Left lung (tissue), 10 donors: Measurements from ENCODE around the gene CNTN4. TPM values are rescaled to one million over a fixed set of nuclear protein-coding genes. Genes with fewer than 3 reads are reported as not detected.

Experiments
- ATAC-seq: fragments of 200-7000 bp; cut with Tn5 transposase; one replicate; pipeline ENCODE4 v1.9.1; 2020; ENCODE audit warnings: moderate library complexity
- DNase-seq, 4 donors: peaks; one replicate each; pipeline ENCODE4 v3.0.0-alpha.2; 2013 to 2020
- H3K27ac ChIP-seq, 2 donors: fragments of 200-600 bp; sonication (generic) in 1 of 2; one replicate each; pipeline versions ENCODE4 v1.5.0 to v1.8.0; 2020 to 2021
- H3K27me3 ChIP-seq, 2 donors: fragments of 200-600 bp; sonication (generic) in 1 of 2; one replicate each; pipeline versions ENCODE4 v1.5.0 to v1.8.0; 2020 to 2021
- H3K36me3 ChIP-seq, 2 donors: fragments of 200-600 bp; sonication (generic) in 1 of 2; one replicate each; pipeline versions ENCODE4 v1.5.0 to v1.8.0; 2020 to 2021
- H3K4me1 ChIP-seq, 2 donors: fragments of 200-600 bp; one replicate each; pipeline ENCODE4 v1.8.0; 2021
- H3K4me3 ChIP-seq, 2 donors: fragments of 200-600 bp; sonication (generic) in 1 of 2; one replicate each; pipeline versions ENCODE4 v1.5.0 to v1.8.0; 2020 to 2021; ENCODE audit warnings: mild to moderate bottlenecking in 1 of 2
- H3K9me3 ChIP-seq, 2 donors: fragments of 200-600 bp; sonication (generic) in 1 of 2; one replicate each; pipeline versions ENCODE4 v1.5.0 to v1.8.0; 2020 to 2021
- CTCF ChIP-seq, 2 donors: fragments of 200-600 bp; sonication (generic) in 1 of 2; IDR thresholded peaks; one replicate each; pipeline versions ENCODE4 v1.5.0 to v1.8.0; 2021; ENCODE audit warnings: antibody characterized with exemption in 2 of 2
- intact Hi-C, 2 donors: fragments of 100-400 bp; cut with DNase I; formaldehyde crosslinking; loops; one replicate each; pipeline versions ENCODE4 v1.11.2 to v1.14.2; 2022
- polyA plus RNA-seq, 6 donors: library from polyadenylated mRNA; unstranded; fragments of 120-200 nt; gene quantifications; one replicate each; pipeline ENCODE4 v1.2.1, GENCODE V29; 2013; ENCODE audit not compliant: insufficient read length in 6 of 6
- total RNA-seq, 2 donors: library from RNA; stranded (reverse); fragmentation: NEBNext Ultra II Directional; extraction: Animal tissue kit (Norgen Biotek cat#: 25700); gene quantifications; one replicate each; pipeline ENCODE4 v1.2.1, GENCODE V29; 2021
- donor health status: DM: no; HTN: yes; CAD: no.
- donor health status: DM: no; HTN: no; CAD: no.

The CNTN4 gene
- total and polyA plus RNA-seq, 8 donors, result 5.9 to 10.4 (median 8.2) TPM

GRCh38 chr3:2246873-2247648 is 148.4 kb downstream of the CNTN4 start:
- Histone ChIP-seq H3K4me3 (no peak overlapping the region), H3K9me3 (no peaks in the 10 kb centered on the region), H3K4me1 (no peaks in the 10 kb centered on the region), H3K36me3 (no peaks in the 10 kb centered on the region), H3K27ac (no peak overlapping the region), H3K27me3 (no peaks in the 10 kb centered on the region)
- no peak for TF ChIP-seq CTCF (IDR thresholded peaks at IDR 0.05)
- DNase-seq (no peak), ATAC-seq (no peak)
- intact Hi-C loops, result no loop called here

- TF ChIP-seq CTCF (IDR thresholded peaks at IDR 0.05), result no peak
- no peak for DNase-seq
- Histone ChIP-seq H3K36me3 (no peaks in the 10 kb centered on the region), H3K27ac (no peak overlapping the region), H3K4me3 (no peak overlapping the region), H3K4me1 (no peaks in the 10 kb centered on the region), H3K27me3 (no peaks in the 10 kb centered on the region), H3K9me3 (no peaks in the 10 kb centered on the region)
- intact Hi-C loops, result no loop called here
- no peak for ATAC-seq
Measured at GRCh38 chr3:2247831-2248230, 149.2 kb downstream of the CNTN4 start.

- intact Hi-C loops, result no loop called here
- TF ChIP-seq CTCF (IDR thresholded peaks at IDR 0.05), result no peak
- no peak for ATAC-seq
- H3K27me3 ChIP-seq, result no peaks in the 10 kb centered on the region
- H3K4me1 ChIP-seq, result no peaks in the 10 kb centered on the region
- DNase-seq, result no peak
- H3K27ac ChIP-seq, result no peak overlapping the region
- H3K36me3 ChIP-seq, result no peaks in the 10 kb centered on the region
- peaks cover 0 to 1% of the 10 kb centered on the region in 2 donors for H3K9me3 ChIP-seq
- H3K4me3 ChIP-seq, result no peak overlapping the region
Measured at GRCh38 chr3:2250783-2251182, 152.1 kb downstream of the CNTN4 start.

GRCh38 chr3:2261747-2262146 is 163.1 kb downstream of the CNTN4 start:
- intact Hi-C loops, result no loop called here
- Histone ChIP-seq H3K27me3 (no peaks in the 10 kb centered on the region), H3K9me3 (peaks cover 0 to 3% of the 10 kb centered on the region in 2 donors), H3K4me3 (peak overlapping the region in 1 of 2 donors; percentile 19), H3K4me1 (no peaks in the 10 kb centered on the region), H3K36me3 (no peaks in the 10 kb centered on the region), H3K27ac (no peak overlapping the region)
- peak; percentile 38 for ATAC-seq
- no peak for DNase-seq
- TF ChIP-seq CTCF (IDR thresholded peaks at IDR 0.05), result no peak

GRCh38 chr3:2262204-2262603 is 163.5 kb downstream of the CNTN4 start:
- no peaks in the 10 kb centered on the region for H3K27me3 ChIP-seq
- H3K27ac ChIP-seq, result no peak overlapping the region
- H3K4me3 ChIP-seq, result peak overlapping the region in 1 of 2 donors; percentile 19
- peak in 3 of 4 donors; percentile 8 to 36 (median 24) for DNase-seq
- intact Hi-C loops, result no loop called here
- H3K4me1 ChIP-seq, result no peaks in the 10 kb centered on the region
- peaks cover 0 to 3% of the 10 kb centered on the region in 2 donors for H3K9me3 ChIP-seq
- no peaks in the 10 kb centered on the region for H3K36me3 ChIP-seq
- TF ChIP-seq CTCF (IDR thresholded peaks at IDR 0.05), result no peak
- ATAC-seq, result peak; percentile 90
